AG04450 (cell line): ENCODE measurements around the gene KCNJ8. TPM values are rescaled to one million over a fixed set of nuclear protein-coding genes. Genes with fewer than 3 reads are reported as not detected.
"Not testable (repeated sequence)": the region's sequence is repeated elsewhere in the genome, so short reads cannot be mapped to it uniquely, and the experiment has no call there.

ENCODE experiments used
- CTCF ChIA-PET: fragments of 300-600, 350-600 bp; formaldehyde crosslinking; extraction: SDS; loops from one replicate; lab custom pipeline; 2022; ENCODE audit warnings: antibody characterized with exemption, inconsistent platforms; lab: Charles Lee
- POLR2A ChIA-PET: fragments of 350-600 bp; formaldehyde crosslinking; extraction: SDS; loops from one replicate; lab custom pipeline; 2021; ENCODE audit warnings: antibody characterized with exemption, inconsistent platforms; lab: Yijun Ruan, JAX
- DNase-seq: peaks from one replicate; pipeline ENCODE4 v3.0.0-alpha.2; 2011; ENCODE audit warnings: low read depth, low spot score
- H3K27ac ChIP-seq: one replicate; pipeline ENCODE4 v1.5.1; 2012; ENCODE audit warnings: low read depth, low read length, control low read depth
- H3K27me3 ChIP-seq: one replicate; pipeline ENCODE4 v1.6.0; 2012; ENCODE audit warnings: low read length; ENCODE audit not compliant: control insufficient read depth, insufficient read depth
- H3K4me3 ChIP-seq: 2 replicates; pipeline ENCODE4 v1.5.1; 2011; ENCODE audit warnings: mild to moderate bottlenecking, low read depth, low read length, control low read depth
- H3K9me3 ChIP-seq: 2 replicates; pipeline ENCODE4 v1.5.1; 2012; ENCODE audit warnings: low read length; ENCODE audit not compliant: control insufficient read depth, insufficient read depth
- polyA plus RNA-seq: library from polyadenylated mRNA; depleted of rRNA; stranded (reverse); fragments of >200 nt; gene quantifications from 2 replicates; pipeline ENCODE4 v1.2.3, GENCODE V29; 2011
- TF ChIP-seq, protein P1 (sequence below): IDR thresholded peaks from 2 replicates; pipeline ENCODE4 v1.5.1; 2011; ENCODE audit warnings: low read depth, low read length, control low read depth, inconsistent platforms

Gene KCNJ8
- polyA plus RNA-seq, 1 experiment, result 6.0 TPM

DNA sequence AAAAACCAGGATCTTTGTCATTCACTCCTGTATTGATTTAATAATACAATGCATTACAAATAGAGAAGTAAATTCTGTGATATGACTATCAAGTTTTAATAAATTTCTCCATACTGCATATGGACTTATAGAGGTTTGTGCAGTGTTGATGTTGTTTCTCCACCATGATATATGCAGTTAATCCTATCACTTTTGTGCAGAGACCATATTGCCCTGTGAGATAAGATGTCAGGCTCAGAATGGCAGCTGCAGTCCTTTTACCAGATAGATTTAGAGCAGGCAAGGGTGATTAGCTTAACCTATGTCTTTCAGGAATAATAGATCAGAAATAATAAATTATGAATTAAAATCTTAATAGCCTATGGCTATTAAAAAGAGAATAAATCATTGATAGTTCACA, 38.6 kb upstream of the KCNJ8 start:
- no peak overlapping the region for H3K4me3 ChIP-seq
- no peaks in the 10 kb centered on the region for H3K27me3 ChIP-seq
- TF ChIP-seq, protein P1, sequence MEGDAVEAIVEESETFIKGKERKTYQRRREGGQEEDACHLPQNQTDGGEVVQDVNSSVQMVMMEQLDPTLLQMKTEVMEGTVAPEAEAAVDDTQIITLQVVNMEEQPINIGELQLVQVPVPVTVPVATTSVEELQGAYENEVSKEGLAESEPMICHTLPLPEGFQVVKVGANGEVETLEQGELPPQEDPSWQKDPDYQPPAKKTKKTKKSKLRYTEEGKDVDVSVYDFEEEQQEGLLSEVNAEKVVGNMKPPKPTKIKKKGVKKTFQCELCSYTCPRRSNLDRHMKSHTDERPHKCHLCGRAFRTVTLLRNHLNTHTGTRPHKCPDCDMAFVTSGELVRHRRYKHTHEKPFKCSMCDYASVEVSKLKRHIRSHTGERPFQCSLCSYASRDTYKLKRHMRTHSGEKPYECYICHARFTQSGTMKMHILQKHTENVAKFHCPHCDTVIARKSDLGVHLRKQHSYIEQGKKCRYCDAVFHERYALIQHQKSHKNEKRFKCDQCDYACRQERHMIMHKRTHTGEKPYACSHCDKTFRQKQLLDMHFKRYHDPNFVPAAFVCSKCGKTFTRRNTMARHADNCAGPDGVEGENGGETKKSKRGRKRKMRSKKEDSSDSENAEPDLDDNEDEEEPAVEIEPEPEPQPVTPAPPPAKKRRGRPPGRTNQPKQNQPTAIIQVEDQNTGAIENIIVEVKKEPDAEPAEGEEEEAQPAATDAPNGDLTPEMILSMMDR, result no peak
- no peak overlapping the region for H3K27ac ChIP-seq
- H3K9me3 ChIP-seq, result no peaks in the 10 kb centered on the region
- POLR2A ChIA-PET, result no interaction called here
- no peak for DNase-seq
- CTCF ChIA-PET, result interaction anchor here (0.6 kb wide), 1 partner anchor 270 kb away, joined by 3 read pairs; no protein-coding TSS in a partner anchor

DNA sequence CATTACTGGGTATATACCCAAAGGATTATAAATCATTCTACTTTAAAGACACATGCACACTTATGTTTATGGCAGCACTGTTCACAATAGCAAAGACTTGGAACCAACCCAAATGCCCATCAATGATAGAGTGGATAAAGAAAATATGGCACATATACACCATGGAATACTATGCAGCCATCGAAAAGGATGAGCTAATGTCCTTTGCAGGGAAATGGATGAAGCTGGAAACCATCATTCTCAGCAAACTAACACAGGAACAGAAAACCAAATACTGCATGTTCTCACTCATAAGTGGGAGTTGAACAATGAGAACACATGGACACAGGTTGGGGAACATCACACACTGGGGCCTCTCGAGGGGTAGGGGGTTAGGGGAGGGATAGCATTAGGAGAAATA, 37.8 kb upstream of the KCNJ8 start:
- H3K27me3 ChIP-seq, H3K4me3 ChIP-seq, POLR2A ChIA-PET, H3K27ac ChIP-seq, DNase-seq, H3K9me3 ChIP-seq: not testable (repeated sequence)
- CTCF ChIA-PET, result interaction anchor here (0.6 kb wide), 1 partner anchor 270 kb away, joined by 3 read pairs; no protein-coding TSS in a partner anchor

DNA sequence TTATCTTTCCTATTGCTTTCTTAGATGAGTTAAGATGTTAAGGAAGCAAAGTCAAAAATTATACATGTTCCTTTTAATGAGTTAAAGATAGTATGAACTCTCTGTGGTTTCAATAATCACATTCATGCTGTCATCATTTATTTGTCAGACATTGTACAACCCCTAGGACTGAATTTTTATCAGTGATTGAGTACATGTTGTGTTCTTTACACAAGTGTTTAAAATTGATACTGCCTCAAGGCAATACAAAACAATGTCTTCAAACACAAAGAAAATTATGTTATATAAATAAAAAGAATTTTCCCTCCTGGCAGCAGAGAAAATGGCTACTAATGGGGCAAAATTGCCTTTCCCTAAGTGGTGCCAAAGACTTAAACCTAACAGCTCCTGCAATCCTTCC, 34.6 kb upstream of the KCNJ8 start:
- DNase-seq, result no peak
- Histone ChIP-seq H3K4me3 (no peak overlapping the region), H3K27ac (no peak overlapping the region), H3K9me3 (no peaks in the 10 kb centered on the region), H3K27me3 (no peaks in the 10 kb centered on the region)
- ChIA-PET CTCF (no interaction called here), POLR2A (no interaction called here)
- TF ChIP-seq, protein P1, result no peak

DNA sequence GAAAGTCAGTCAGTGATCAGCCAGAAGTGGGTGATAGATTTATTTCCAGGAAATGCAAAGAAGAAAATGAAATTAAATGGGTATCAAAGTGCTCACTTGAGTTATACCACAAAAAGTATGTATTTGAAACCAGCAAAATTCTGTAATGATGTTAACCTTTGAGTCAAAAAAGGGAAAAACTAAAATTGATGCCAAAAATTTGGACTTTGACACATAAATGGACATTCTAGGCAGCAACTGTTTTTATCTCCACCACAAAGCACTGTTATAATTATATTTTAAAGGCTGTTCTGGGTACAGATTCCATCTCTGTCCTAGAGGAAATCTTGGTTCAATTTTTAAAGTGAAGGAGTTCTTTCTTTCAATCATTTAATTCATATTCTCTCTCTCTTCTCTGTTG, 31.7 kb upstream of the KCNJ8 start:
- Histone ChIP-seq H3K9me3 (no peaks in the 10 kb centered on the region), H3K27me3 (no peaks in the 10 kb centered on the region), H3K27ac (no peak overlapping the region), H3K4me3 (no peak overlapping the region)
- ChIA-PET POLR2A (no interaction called here), CTCF (no interaction called here)
- TF ChIP-seq, protein P1, result no peak
- DNase-seq, result no peak

DNA sequence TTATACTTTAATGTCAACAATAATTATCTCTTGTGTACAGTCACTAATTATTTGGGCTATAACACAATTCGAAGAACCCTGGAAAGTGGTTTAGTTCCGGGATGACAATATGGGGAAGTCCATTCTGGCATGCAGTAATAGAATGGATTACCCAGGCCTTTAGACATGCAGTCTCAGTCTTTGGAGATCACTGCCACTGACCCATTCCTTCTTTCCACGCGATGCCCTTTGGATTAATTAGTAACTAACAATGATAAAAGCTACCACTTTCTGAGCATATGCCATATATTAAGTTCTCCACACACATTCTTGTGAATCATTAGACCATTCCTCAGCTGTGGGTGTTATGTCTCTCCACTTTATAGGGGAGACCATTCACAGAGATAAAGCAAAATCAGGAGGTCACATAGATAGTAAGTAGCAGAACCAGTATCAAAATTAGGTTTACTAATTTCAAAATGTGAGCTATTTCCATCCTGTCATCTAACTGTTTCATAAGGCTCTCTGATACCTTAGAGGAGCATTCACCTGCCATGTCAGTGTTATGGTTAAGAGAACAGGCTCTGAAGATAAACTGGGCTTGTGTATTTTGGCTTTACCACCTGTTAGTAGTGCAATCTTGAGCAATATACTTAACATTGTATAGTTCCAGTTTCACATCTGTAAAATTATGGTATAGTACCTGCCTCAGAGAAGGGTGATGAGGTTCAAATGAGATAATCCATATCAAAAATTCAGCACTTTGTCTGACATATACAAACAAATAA, 27.2 kb upstream of the KCNJ8 start:
- H3K4me3 ChIP-seq, result no peak overlapping the region
- H3K9me3 ChIP-seq, result no peaks in the 10 kb centered on the region
- CTCF ChIA-PET, result interaction anchor here (2.0 kb wide), 1 partner anchor 188 kb away, joined by 6 read pairs; no protein-coding TSS in a partner anchor
- H3K27ac ChIP-seq, result no peak overlapping the region
- DNase-seq, result no peak
- POLR2A ChIA-PET, result no interaction called here
- H3K27me3 ChIP-seq, result no peaks in the 10 kb centered on the region
- TF ChIP-seq, protein P1, result no peak
